ENCODE data around the gene GIMAP5.

- TF ChIP-seq CTCF (IDR thresholded peaks at IDR 0.05): no peak
- no peak for TF ChIP-seq EP300 (IDR thresholded peaks at IDR 0.05)
- TF ChIP-seq POLR2AphosphoS5 (IDR thresholded peaks at IDR 0.05): no peak
Measured at GRCh38 chr7:150732786-150733481, 4.3 kb upstream of the GIMAP5 start.

All from gastroesophageal sphincter (tissue), 3 donors.